ENCODE measurements around the gene NUMB.

DNA sequence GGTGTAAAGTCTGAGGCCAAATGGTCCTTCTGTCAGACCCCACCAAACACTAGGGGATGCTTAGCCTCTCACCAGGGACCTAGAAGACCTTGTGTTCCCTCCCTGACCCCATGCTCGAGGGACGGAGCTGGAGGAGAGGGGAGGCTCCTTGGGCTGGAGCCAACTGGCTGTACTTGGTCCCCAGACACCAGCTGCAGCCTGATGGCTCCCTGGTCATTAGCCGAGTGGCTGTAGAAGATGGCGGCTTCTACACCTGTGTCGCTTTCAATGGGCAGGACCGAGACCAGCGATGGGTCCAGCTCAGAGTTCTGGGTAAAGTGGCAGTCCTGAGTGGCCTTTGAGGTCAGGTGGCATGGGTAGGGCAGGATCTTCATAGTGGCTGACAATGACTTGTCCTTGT is 192.0 kb downstream of the NUMB start:
- TF ChIP-seq POLR2A (IDR thresholded peaks at IDR 0.05; ENCODE audit: low read depth, low read length) (no peak), POLR2AphosphoS5 (IDR thresholded peaks at IDR 0.05; ENCODE audit: low read depth, low read length) (no peak)
